BJ (cell line): Measurements from ENCODE around the gene RGS14. TPM values are rescaled to one million over a fixed set of nuclear protein-coding genes. Genes with fewer than 3 reads are reported as not detected.

Experiments used
- CTCF ChIA-PET: fragments of 350-600 bp; formaldehyde crosslinking; extraction: SDS; loops from one replicate; lab custom pipeline; 2021; ENCODE audit warnings: antibody characterized with exemption, inconsistent platforms; lab: Yijun Ruan, JAX
- POLR2A ChIA-PET: fragments of 300-600 bp; sonication (Branson Sonifier 250); formaldehyde crosslinking; extraction: SDS; loops from one replicate; lab custom pipeline; 2021; ENCODE audit warnings: antibody characterized with exemption; lab: Charles Lee
- DNase-seq: peaks from one replicate; pipeline ENCODE4 v3.0.0-alpha.2; 2011; ENCODE audit warnings: low read depth
- H3K27me3 ChIP-seq: 2 replicates; pipeline ENCODE4 v1.6.0; 2011; ENCODE audit warnings: low read length; ENCODE audit not compliant: control insufficient read depth, insufficient read depth
- H3K36me3 ChIP-seq: 2 replicates; pipeline ENCODE4 v1.5.1; 2011; ENCODE audit warnings: low read length; ENCODE audit not compliant: control insufficient read depth, insufficient read depth
- H3K4me3 ChIP-seq: 2 replicates; pipeline ENCODE4 v1.5.1; 2011; ENCODE audit warnings: low read depth, mild to moderate bottlenecking, control low read depth, low read length
- CTCF ChIP-seq: IDR thresholded peaks from 2 replicates; pipeline ENCODE4 v1.5.1; 2011; ENCODE audit warnings: low read depth, mild to moderate bottlenecking, control low read depth, inconsistent platforms, low read length, moderate library complexity; ENCODE audit not compliant: insufficient read depth
- polyA plus RNA-seq: library from polyadenylated mRNA; depleted of rRNA; stranded (reverse); fragments of >200 nt; gene quantifications from 2 replicates; pipeline ENCODE4 v1.2.3, GENCODE V29; 2011

The RGS14 gene
- polyA plus RNA-seq, 1 experiment: 6.0 TPM

- Histone ChIP-seq H3K36me3 (no peaks in the 10 kb centered on the region), H3K27me3 (peaks cover 33% of the 10 kb centered on the region), H3K4me3 (peak overlapping the region; percentile 49)
- DNase-seq: no peak
- POLR2A ChIA-PET: interaction anchor here (0.6 to 1.1 kb wide), 2 partner anchors 51 to 94 kb away, joined by 3 to 6 read pairs; partner anchors contain the start of gene PDLIM7
- CTCF ChIA-PET: interaction anchor here (0.9 to 10.0 kb wide), 34 partner anchors 10 to 742 kb away, joined by 3 to 352 read pairs (median 6); partner anchors contain the start of genes B4GALT7, DOK3, GRK6 and LMAN2
- no peak for TF ChIP-seq CTCF
These were observed 45.5 kb downstream of the RGS14 start for GRCh38 chr5:177403102-177403791.

- ChIA-PET POLR2A (interaction anchor here (0.6 to 1.1 kb wide), 3 partner anchors 50 to 194 kb away, joined by 3 to 12 read pairs (median 6); partner anchors contain the start of gene PDLIM7), CTCF (interaction anchor here (0.7 to 10.0 kb wide), 40 partner anchors 11 to 743 kb away, joined by 3 to 352 read pairs (median 6); partner anchors contain the start of genes DDX41, DOK3, GRK6 and LMAN2)
- no peak for DNase-seq
- TF ChIP-seq CTCF: peak; percentile 78
- Histone ChIP-seq H3K27me3 (peaks cover 32% of the 10 kb centered on the region), H3K4me3 (peak overlapping the region; percentile 49), H3K36me3 (no peaks in the 10 kb centered on the region)
These were observed 46.3 kb downstream of the RGS14 start for GRCh38 chr5:177403792-177404640.

- POLR2A ChIA-PET: interaction anchor here (0.6 to 1.1 kb wide), 2 partner anchors 50 to 193 kb away, joined by 3 to 12 read pairs; no protein-coding TSS in a partner anchor
- no peak for DNase-seq
- H3K27me3 ChIP-seq: peaks cover 28% of the 10 kb centered on the region
- no peaks in the 10 kb centered on the region for H3K36me3 ChIP-seq
- no peak for TF ChIP-seq CTCF
- CTCF ChIA-PET: interaction anchor here (0.7 to 10.0 kb wide), 36 partner anchors 12 to 334 kb away, joined by 3 to 352 read pairs (median 7); partner anchors contain the start of genes DDX41, DOK3, GRK6 and LMAN2
- peak overlapping the region; percentile 49 for H3K4me3 ChIP-seq
These were observed 47.0 kb downstream of the RGS14 start for GRCh38 chr5:177404641-177405179.

GRCh38 chr5:177405312-177405711 is 47.6 kb downstream of the RGS14 start:
- no peak for DNase-seq
- no peaks in the 10 kb centered on the region for H3K36me3 ChIP-seq
- no peak overlapping the region for H3K4me3 ChIP-seq
- peaks cover 22% of the 10 kb centered on the region for H3K27me3 ChIP-seq
- TF ChIP-seq CTCF: no peak
- POLR2A ChIA-PET: no interaction called here
- CTCF ChIA-PET: interaction anchor here (0.7 to 10.0 kb wide), 14 partner anchors 11 to 292 kb away, joined by 3 to 352 read pairs (median 8); partner anchors contain the start of genes DDX41, GRK6, PDLIM7 and PRR7
